Endothelial cell of umbilical vein (primary cell): Measurements from ENCODE around the gene MSTO1.

ENCODE experiments used
- CTCF ChIP-seq, 2 donors: IDR thresholded peaks; 1 replicate in 1 of 2; 2 replicates in 1 of 2; pipeline ENCODE4 v1.5.1; 2011; ENCODE audit warnings: low read length in 2 of 2, mild to moderate bottlenecking in 2 of 2, moderate library complexity in 2 of 2, control low read depth in 1 of 2, inconsistent platforms in 1 of 2, low read depth in 1 of 2; ENCODE audit not compliant: insufficient read depth in 1 of 2; ENCODE audit errors: extremely low read depth in 1 of 2
- POLR2A ChIP-seq: IDR thresholded peaks from 2 replicates; pipeline ENCODE4 v1.6.1; 2012; ENCODE audit warnings: low read depth, mild to moderate bottlenecking, control low read depth, low read length

DNA sequence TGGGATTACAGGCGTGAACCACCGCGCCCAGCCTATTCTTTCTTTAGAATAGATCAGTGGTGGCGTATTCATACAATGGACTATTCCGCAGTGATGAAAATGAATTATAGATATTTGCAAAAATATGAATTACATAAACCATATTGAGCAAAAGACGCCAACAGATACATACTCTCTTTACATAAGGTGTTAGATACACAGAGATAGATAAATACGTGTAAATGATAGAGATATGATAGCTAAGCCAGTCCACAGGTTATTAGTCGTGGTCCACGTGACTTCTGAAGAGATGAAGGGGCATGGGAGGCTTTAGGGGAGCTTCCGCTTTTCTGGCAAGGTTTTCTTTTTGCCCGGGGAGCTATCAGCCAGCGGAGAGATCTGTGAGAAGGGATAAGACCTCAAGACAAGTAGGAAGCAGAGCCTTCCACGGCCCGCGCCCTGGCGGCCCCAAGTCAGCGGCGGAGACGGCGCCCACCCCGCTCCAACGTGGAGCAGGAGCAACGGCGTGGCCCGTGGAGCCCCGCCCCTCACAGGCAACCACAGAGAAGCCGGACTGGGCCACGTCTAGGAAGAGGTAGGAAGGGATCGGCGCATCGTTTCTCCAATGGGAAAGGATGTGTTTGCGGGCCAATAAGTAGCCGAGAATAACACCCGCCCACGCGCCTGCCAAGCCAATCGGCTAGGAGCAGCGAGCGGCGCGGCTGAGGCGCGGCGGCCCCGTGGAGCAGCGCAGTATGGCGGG, at the start of gene MSTO1:
- TF ChIP-seq CTCF (IDR thresholded peaks at IDR 0.05; ENCODE audit: extremely low read depth in 1 of 2, insufficient read depth in 1 of 2, low read depth in 1 of 2, low read length in 2 of 2): no peak
- peak; percentile 70 for TF ChIP-seq POLR2A
